GM20000 (cell line): ENCODE measurements around the gene ZNF200.

ENCODE experiments used
- DNase-seq: peaks from one replicate; pipeline ENCODE4 v3.0.0; 2012; ENCODE audit warnings: low spot score
- TF ChIP-seq, protein P1 (sequence below): IDR thresholded peaks from 2 replicates; pipeline ENCODE4 v1.5.1; 2012; ENCODE audit warnings: mild to moderate bottlenecking, control low read depth; ENCODE audit errors: extremely low read depth, missing control alignments

Gene ZNF200

DNA sequence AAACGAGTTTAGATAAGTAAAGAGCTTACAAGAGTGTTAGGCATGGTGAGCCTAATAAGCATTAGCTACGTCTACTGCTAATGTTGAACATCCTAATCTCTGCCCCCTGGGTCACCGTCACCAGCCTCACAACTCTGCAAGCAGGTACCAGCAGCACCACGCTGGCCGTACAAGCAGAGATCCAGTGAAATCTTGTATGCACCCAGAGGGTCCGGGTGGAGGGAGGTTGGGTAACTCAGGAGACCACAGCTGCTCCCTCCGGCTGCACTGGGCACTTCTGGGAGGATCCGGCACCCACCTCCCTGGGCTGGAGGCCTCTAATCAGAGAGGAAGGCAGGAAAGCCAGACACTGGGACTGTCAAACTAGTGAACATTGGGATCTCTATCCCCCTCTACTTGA, 55.3 kb downstream of the ZNF200 start:
- no peak for DNase-seq
- TF ChIP-seq, protein P1, sequence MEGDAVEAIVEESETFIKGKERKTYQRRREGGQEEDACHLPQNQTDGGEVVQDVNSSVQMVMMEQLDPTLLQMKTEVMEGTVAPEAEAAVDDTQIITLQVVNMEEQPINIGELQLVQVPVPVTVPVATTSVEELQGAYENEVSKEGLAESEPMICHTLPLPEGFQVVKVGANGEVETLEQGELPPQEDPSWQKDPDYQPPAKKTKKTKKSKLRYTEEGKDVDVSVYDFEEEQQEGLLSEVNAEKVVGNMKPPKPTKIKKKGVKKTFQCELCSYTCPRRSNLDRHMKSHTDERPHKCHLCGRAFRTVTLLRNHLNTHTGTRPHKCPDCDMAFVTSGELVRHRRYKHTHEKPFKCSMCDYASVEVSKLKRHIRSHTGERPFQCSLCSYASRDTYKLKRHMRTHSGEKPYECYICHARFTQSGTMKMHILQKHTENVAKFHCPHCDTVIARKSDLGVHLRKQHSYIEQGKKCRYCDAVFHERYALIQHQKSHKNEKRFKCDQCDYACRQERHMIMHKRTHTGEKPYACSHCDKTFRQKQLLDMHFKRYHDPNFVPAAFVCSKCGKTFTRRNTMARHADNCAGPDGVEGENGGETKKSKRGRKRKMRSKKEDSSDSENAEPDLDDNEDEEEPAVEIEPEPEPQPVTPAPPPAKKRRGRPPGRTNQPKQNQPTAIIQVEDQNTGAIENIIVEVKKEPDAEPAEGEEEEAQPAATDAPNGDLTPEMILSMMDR: no peak

DNA sequence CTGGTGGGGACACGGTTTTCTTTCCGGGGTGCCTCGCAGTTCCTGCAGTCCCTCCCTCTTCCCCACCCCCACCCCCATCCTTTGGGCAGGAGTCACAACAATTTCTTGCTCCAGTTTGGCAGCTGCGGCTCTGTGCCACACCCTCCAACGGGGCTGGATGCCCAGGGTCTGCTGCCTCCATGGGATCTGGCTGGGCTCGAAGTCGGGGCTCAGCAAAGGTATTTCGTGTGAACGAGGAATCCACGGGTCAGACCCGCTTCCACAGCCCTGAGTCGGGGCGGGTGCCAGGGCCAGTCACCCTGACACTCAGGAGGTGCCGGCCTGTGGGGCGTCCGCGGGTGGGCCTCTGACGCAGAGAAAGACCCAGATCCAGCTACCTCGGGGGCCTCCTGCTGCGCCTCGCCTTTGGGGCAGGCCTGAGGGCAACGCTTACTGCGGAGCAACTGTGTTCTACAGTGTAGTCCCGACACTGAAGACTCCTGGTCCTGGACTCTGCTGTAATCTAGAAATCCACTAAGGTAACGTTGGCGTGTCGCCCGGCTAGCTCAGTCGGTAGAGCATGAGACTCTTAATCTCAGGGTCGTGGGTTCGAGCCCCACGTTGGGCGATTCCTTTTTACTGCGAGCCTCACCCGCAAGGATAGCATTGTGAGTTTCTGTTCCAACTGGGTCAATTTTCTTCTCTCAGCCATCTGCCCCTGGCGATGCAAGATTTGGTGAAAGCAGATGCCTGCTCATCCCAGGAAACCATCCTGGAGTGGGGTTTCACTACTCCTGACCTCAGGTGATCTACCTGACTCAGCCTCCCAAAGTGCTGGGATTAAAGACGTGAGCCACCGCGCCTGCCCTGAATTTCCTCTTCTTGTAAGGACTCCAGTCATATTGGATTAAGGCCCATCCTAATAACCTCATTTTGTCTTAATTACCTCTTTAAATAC, 59.5 kb downstream of the ZNF200 start:
- TF ChIP-seq, protein P1: no peak
- no peak for DNase-seq

DNA sequence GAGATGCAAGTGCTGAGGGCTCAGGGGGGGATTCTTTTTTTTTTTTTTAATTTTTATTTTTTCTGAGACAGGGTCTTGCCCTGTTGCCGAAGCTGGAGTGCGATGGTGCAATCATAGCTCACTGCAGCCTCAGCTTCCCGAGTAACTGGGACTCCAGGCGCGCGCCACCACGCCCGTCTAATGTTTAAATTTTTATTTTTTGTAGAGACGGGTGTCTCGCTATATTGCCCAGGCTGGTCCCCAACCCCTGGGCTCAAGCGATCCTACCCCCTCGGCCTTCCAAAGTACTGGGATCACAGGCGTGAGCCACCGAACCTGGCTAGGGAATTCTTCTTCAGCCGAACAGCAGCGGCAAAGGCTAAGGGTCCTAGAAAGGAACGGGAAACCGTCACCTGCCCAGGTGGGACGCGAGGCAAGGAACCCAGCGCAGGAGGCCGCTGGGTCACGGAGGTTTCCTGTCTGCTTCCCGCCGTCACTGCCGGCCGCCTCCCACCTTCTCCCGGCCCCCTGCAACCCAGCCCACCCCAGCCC, 60.3 kb downstream of the ZNF200 start:
- TF ChIP-seq, protein P1: no peak
- DNase-seq: no peak

DNA sequence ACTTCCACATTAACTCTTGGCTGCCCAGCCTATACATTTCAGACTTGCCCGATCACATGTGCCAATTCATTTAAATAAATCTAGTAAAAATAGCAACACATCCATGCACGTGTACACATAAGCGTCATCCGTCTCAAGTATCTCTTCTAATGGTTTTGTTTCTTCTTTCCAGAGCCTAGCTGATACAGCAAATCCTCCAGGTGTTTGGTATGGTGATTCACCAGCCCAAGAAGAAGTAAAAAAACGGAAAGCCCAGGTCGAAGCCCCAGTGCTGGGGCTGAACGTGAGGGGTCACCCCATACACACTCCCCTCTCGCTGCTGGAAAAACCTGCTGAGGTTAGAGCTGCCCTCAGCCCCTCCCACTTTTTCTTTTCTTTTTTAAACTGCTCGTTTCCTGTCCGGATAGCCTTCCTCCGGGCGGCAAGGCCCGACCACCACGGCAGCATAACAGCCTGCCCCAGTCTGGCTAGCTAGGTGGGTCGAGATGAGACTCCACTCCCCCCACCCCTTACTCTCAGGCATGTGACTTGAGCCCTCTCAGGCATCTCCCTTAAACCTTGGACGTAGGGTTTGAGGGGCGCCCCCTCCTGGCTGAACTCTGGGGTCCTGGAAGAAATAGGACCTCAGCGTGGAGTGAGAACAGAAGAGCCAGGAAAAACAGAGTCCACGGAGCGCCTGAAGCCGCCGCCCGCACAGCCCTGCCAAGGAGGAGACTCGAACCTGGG, 60.9 kb downstream of the ZNF200 start:
- peak; percentile 65 for DNase-seq
- TF ChIP-seq, protein P1: peak; percentile 59
